Activated naive CD8-positive, alpha-beta T cell treated with anti-CD3 and anti-CD28 coated beads, Interleukin-2, amount 50 U/mL, for 24 hours (primary cell): ENCODE data around the gene RBPMS2.
A peak's percentile ranks its signal among the peaks of the same experiment; 100 is the strongest.
"Not testable (repeated sequence)": the region's sequence is repeated elsewhere in the genome, so short reads cannot be mapped to it uniquely, and the experiment has no call there.

ENCODE experiments used
- ATAC-seq: fragments of 150-1000 bp; cut with Tn5 transposase; one replicate; pipeline ENCODE4 v1.10.0; 2021
- DNase-seq: peaks from one replicate; pipeline ENCODE4 v3.0.0; 2021
- H3K27ac Mint-ChIP-seq: one replicate; pipeline ENCODE4 v1.8.0; 2021; ENCODE audit warnings: mild to moderate bottlenecking, mixed read lengths
- H3K27me3 Mint-ChIP-seq: one replicate; pipeline ENCODE4 v1.8.0; 2021; ENCODE audit warnings: mixed read lengths
- H3K36me3 Mint-ChIP-seq: one replicate; pipeline ENCODE4 v1.8.0; 2021; ENCODE audit warnings: low read depth, mixed read lengths
- H3K4me1 Mint-ChIP-seq: one replicate; pipeline ENCODE4 v1.8.0; 2021; ENCODE audit warnings: mixed read lengths
- H3K4me3 Mint-ChIP-seq: one replicate; pipeline ENCODE4 v1.8.0; 2021; ENCODE audit warnings: mild to moderate bottlenecking, moderate library complexity, mixed read lengths
- H3K9me3 Mint-ChIP-seq: one replicate; pipeline ENCODE4 v1.8.0; 2021; ENCODE audit warnings: mixed read lengths

RBPMS2 gene

GRCh38 chr15:64775551-64776401, at the start of gene RBPMS2:
TSS of gene RBPMS2 (minus strand) at chr15:64775589. CDS start at chr15:64775319, 270 bp downstream.
- H3K27me3 Mint-ChIP-seq: peaks cover 50% of the 10 kb centered on the region
- no peak within 1 kb of the TSS for H3K27ac Mint-ChIP-seq
- H3K36me3 Mint-ChIP-seq: no peaks in the 10 kb centered on the region
- ATAC-seq (peak; percentile 31), DNase-seq (no peak)
- no peaks in the 10 kb centered on the region for H3K9me3 Mint-ChIP-seq
- peak within 1 kb of the TSS; percentile 51 for H3K4me3 Mint-ChIP-seq
- H3K4me1 Mint-ChIP-seq: no peaks in the 10 kb centered on the region

- no peaks in the 10 kb centered on the region for H3K9me3 Mint-ChIP-seq
- peaks cover 15% of the 10 kb centered on the region for H3K36me3 Mint-ChIP-seq
- peaks cover 28% of the 10 kb centered on the region for H3K4me1 Mint-ChIP-seq
- no peak for DNase-seq
- H3K27ac Mint-ChIP-seq: peak overlapping the region; percentile 88
- peak; percentile 5 for ATAC-seq
- peak overlapping the region; percentile 90 for H3K4me3 Mint-ChIP-seq
- H3K27me3 Mint-ChIP-seq: peaks cover 14% of the 10 kb centered on the region
Observed at GRCh38 chr15:64824929-64825430, 49.6 kb upstream of the RBPMS2 start.

GRCh38 chr15:64816452-64816851, 41.1 kb upstream of the RBPMS2 start:
- no peak overlapping the region for H3K4me3 Mint-ChIP-seq
- H3K4me1 Mint-ChIP-seq: no peaks in the 10 kb centered on the region
- H3K36me3 Mint-ChIP-seq: peaks cover 5% of the 10 kb centered on the region
- DNase-seq (no peak), ATAC-seq (no peak)
- no peaks in the 10 kb centered on the region for H3K27me3 Mint-ChIP-seq
- H3K27ac Mint-ChIP-seq: no peak overlapping the region
- H3K9me3 Mint-ChIP-seq: no peaks in the 10 kb centered on the region

GRCh38 chr15:64814965-64815364, 39.6 kb upstream of the RBPMS2 start:
- not testable (repeated sequence) for H3K9me3 Mint-ChIP-seq, H3K27ac Mint-ChIP-seq, H3K36me3 Mint-ChIP-seq, ATAC-seq, H3K4me1 Mint-ChIP-seq, H3K4me3 Mint-ChIP-seq, H3K27me3 Mint-ChIP-seq, DNase-seq

- not testable (repeated sequence) for H3K9me3 Mint-ChIP-seq, H3K4me1 Mint-ChIP-seq, H3K27ac Mint-ChIP-seq, H3K4me3 Mint-ChIP-seq, H3K36me3 Mint-ChIP-seq, H3K27me3 Mint-ChIP-seq, DNase-seq, ATAC-seq
Observed at GRCh38 chr15:64814283-64814682, 38.9 kb upstream of the RBPMS2 start.

GRCh38 chr15:64813075-64813474, 37.7 kb upstream of the RBPMS2 start:
- Mint-ChIP-seq H3K4me3 (no peak overlapping the region), H3K9me3 (no peaks in the 10 kb centered on the region), H3K36me3 (no peaks in the 10 kb centered on the region), H3K27ac (no peak overlapping the region), H3K4me1 (peaks cover 1% of the 10 kb centered on the region), H3K27me3 (no peaks in the 10 kb centered on the region)
- DNase-seq: no peak
- no peak for ATAC-seq

- Mint-ChIP-seq H3K4me1 (peaks cover 1% of the 10 kb centered on the region), H3K27me3 (no peaks in the 10 kb centered on the region), H3K4me3 (no peak overlapping the region), H3K36me3 (no peaks in the 10 kb centered on the region), H3K9me3 (no peaks in the 10 kb centered on the region), H3K27ac (no peak overlapping the region)
- ATAC-seq (no peak), DNase-seq (no peak)
Observed at GRCh38 chr15:64810497-64811326, 35.3 kb upstream of the RBPMS2 start.

GRCh38 chr15:64809649-64810496, 34.5 kb upstream of the RBPMS2 start:
- Mint-ChIP-seq H3K27ac (no peak overlapping the region), H3K36me3 (no peaks in the 10 kb centered on the region), H3K4me3 (no peak overlapping the region), H3K9me3 (no peaks in the 10 kb centered on the region), H3K4me1 (peaks cover 1% of the 10 kb centered on the region), H3K27me3 (no peaks in the 10 kb centered on the region)
- peak; percentile 85 for DNase-seq
- peak; percentile 69 for ATAC-seq

- no peak overlapping the region for H3K4me3 Mint-ChIP-seq
- peaks cover 1% of the 10 kb centered on the region for H3K4me1 Mint-ChIP-seq
- H3K36me3 Mint-ChIP-seq: no peaks in the 10 kb centered on the region
- no peaks in the 10 kb centered on the region for H3K9me3 Mint-ChIP-seq
- DNase-seq: no peak
- H3K27me3 Mint-ChIP-seq: no peaks in the 10 kb centered on the region
- ATAC-seq: no peak
- H3K27ac Mint-ChIP-seq: no peak overlapping the region
Observed at GRCh38 chr15:64808785-64809453, 33.5 kb upstream of the RBPMS2 start.

- Mint-ChIP-seq H3K4me1 (peaks cover 1% of the 10 kb centered on the region), H3K36me3 (no peaks in the 10 kb centered on the region)
- ATAC-seq: no peak
Observed at GRCh38 chr15:64807751-64808222, 32.4 kb upstream of the RBPMS2 start.

GRCh38 chr15:64807051-64807749, 31.8 kb upstream of the RBPMS2 start:
- no peak for ATAC-seq
- no peaks in the 10 kb centered on the region for H3K36me3 Mint-ChIP-seq
- H3K27me3 Mint-ChIP-seq: no peaks in the 10 kb centered on the region
- H3K9me3 Mint-ChIP-seq: no peaks in the 10 kb centered on the region
- peaks cover 1% of the 10 kb centered on the region for H3K4me1 Mint-ChIP-seq
- no peak overlapping the region for H3K4me3 Mint-ChIP-seq
- DNase-seq: no peak
- H3K27ac Mint-ChIP-seq: no peak overlapping the region

More at GRCh38 chr15:64807751-64808222, 32.4 kb upstream of the RBPMS2 start:
- DNase-seq: no peak
- Mint-ChIP-seq H3K27ac (no peak overlapping the region), H3K27me3 (no peaks in the 10 kb centered on the region), H3K4me3 (no peak overlapping the region), H3K9me3 (no peaks in the 10 kb centered on the region)

GRCh38 chr15:64806509-64806908, 31.1 kb upstream of the RBPMS2 start:
- DNase-seq (no peak), ATAC-seq (no peak)
- no peaks in the 10 kb centered on the region for H3K36me3 Mint-ChIP-seq
- no peak overlapping the region for H3K4me3 Mint-ChIP-seq
- H3K4me1 Mint-ChIP-seq: peaks cover 1% of the 10 kb centered on the region
- H3K9me3 Mint-ChIP-seq: no peaks in the 10 kb centered on the region
- no peak overlapping the region for H3K27ac Mint-ChIP-seq
- H3K27me3 Mint-ChIP-seq: no peaks in the 10 kb centered on the region

- H3K9me3 Mint-ChIP-seq: no peaks in the 10 kb centered on the region
- no peaks in the 10 kb centered on the region for H3K4me1 Mint-ChIP-seq
- ATAC-seq: no peak
- no peak overlapping the region for H3K4me3 Mint-ChIP-seq
- H3K27me3 Mint-ChIP-seq: no peaks in the 10 kb centered on the region
- no peak overlapping the region for H3K27ac Mint-ChIP-seq
- no peaks in the 10 kb centered on the region for H3K36me3 Mint-ChIP-seq
- DNase-seq: no peak
Observed at GRCh38 chr15:64804619-64805018, 29.2 kb upstream of the RBPMS2 start.
